SK-N-SH (cell line): ENCODE results near the gene MGST2.

Source experiments
- EP300 ChIP-seq, 2 experiments: IDR thresholded peaks; 2 replicates each; pipeline versions ENCODE4 v1.4.0 to v1.6.1; 2012; ENCODE audit warnings: borderline replicate concordance in 1 of 2, low read depth in 1 of 2, low read length in 1 of 2
- FOXM1 ChIP-seq: IDR thresholded peaks from 2 replicates; pipeline ENCODE4 v1.4.0; 2012; ENCODE audit warnings: low read depth, mild to moderate bottlenecking
- GABPA ChIP-seq: IDR thresholded peaks from 2 replicates; pipeline ENCODE4 v1.4.0; 2012; ENCODE audit warnings: low read depth, mild to moderate bottlenecking
- JUND ChIP-seq: IDR thresholded peaks from 2 replicates; pipeline ENCODE4 v1.4.0; 2012
- MEF2A ChIP-seq: IDR thresholded peaks from 2 replicates; pipeline ENCODE4 v1.4.0; 2012; ENCODE audit warnings: low read depth, borderline replicate concordance
- POLR2AphosphoS5 ChIP-seq: IDR thresholded peaks from 2 replicates; pipeline ENCODE4 v1.6.1; 2012; ENCODE audit warnings: low read depth, low read length
- RAD21 ChIP-seq: IDR thresholded peaks from 2 replicates; pipeline ENCODE4 v1.6.1; 2012; ENCODE audit warnings: mild to moderate bottlenecking, low read length
- RCOR1 ChIP-seq: fragments of 150-350 bp; IDR thresholded peaks from 2 replicates; pipeline ENCODE4 v1.6.1; 2017; ENCODE audit warnings: antibody characterized with exemption, low read length
- RFX5 ChIP-seq: IDR thresholded peaks from 2 replicates; pipeline ENCODE4 v1.6.1; 2012; ENCODE audit warnings: mild to moderate bottlenecking, improper control_type of control experiment, low read length
- TF ChIP-seq, protein P1 (sequence below): IDR thresholded peaks from 2 replicates; pipeline ENCODE4 v1.6.1; 2012; ENCODE audit warnings: mild to moderate bottlenecking, low read depth, low read length, moderate library complexity
- TF ChIP-seq, protein P2 (sequence below): fragments of 200-600 bp; sonication (generic); IDR thresholded peaks from 2 replicates; pipeline ENCODE4 v1.6.1; 2017; ENCODE audit warnings: antibody characterized with exemption, mild to moderate bottlenecking, moderate library complexity

DNA sequence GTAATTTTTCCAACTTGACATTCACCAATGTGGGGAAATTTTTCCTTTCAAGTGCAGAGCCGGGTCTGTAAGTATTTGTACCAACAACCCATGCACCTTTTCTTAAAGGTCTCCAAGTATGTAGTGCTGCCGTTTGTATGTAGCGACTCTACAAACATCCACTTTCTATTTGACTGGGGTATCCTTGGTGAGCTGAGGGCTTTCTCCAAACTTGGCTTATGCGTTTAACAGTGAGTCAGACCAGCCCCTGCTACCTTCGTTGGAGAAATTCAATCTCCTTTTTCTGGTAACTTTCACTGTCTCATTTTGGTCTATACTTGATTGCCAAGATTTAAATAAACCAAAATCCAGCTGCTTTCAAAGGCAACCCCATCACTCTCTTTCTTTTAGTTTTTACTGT is 34.9 kb downstream of the MGST2 start:
- TF ChIP-seq, protein P1, sequence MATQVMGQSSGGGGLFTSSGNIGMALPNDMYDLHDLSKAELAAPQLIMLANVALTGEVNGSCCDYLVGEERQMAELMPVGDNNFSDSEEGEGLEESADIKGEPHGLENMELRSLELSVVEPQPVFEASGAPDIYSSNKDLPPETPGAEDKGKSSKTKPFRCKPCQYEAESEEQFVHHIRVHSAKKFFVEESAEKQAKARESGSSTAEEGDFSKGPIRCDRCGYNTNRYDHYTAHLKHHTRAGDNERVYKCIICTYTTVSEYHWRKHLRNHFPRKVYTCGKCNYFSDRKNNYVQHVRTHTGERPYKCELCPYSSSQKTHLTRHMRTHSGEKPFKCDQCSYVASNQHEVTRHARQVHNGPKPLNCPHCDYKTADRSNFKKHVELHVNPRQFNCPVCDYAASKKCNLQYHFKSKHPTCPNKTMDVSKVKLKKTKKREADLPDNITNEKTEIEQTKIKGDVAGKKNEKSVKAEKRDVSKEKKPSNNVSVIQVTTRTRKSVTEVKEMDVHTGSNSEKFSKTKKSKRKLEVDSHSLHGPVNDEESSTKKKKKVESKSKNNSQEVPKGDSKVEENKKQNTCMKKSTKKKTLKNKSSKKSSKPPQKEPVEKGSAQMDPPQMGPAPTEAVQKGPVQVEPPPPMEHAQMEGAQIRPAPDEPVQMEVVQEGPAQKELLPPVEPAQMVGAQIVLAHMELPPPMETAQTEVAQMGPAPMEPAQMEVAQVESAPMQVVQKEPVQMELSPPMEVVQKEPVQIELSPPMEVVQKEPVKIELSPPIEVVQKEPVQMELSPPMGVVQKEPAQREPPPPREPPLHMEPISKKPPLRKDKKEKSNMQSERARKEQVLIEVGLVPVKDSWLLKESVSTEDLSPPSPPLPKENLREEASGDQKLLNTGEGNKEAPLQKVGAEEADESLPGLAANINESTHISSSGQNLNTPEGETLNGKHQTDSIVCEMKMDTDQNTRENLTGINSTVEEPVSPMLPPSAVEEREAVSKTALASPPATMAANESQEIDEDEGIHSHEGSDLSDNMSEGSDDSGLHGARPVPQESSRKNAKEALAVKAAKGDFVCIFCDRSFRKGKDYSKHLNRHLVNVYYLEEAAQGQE: no peak
- TF ChIP-seq, protein P2, sequence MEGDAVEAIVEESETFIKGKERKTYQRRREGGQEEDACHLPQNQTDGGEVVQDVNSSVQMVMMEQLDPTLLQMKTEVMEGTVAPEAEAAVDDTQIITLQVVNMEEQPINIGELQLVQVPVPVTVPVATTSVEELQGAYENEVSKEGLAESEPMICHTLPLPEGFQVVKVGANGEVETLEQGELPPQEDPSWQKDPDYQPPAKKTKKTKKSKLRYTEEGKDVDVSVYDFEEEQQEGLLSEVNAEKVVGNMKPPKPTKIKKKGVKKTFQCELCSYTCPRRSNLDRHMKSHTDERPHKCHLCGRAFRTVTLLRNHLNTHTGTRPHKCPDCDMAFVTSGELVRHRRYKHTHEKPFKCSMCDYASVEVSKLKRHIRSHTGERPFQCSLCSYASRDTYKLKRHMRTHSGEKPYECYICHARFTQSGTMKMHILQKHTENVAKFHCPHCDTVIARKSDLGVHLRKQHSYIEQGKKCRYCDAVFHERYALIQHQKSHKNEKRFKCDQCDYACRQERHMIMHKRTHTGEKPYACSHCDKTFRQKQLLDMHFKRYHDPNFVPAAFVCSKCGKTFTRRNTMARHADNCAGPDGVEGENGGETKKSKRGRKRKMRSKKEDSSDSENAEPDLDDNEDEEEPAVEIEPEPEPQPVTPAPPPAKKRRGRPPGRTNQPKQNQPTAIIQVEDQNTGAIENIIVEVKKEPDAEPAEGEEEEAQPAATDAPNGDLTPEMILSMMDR: no peak
- no peak for TF ChIP-seq GABPA
- no peak for TF ChIP-seq RCOR1
- TF ChIP-seq MEF2A: no peak
- TF ChIP-seq FOXM1: no peak
- no peak for TF ChIP-seq RAD21
- no peak for TF ChIP-seq RFX5
- no peak for TF ChIP-seq JUND
- TF ChIP-seq EP300 (IDR thresholded peaks at IDR 0.05; ENCODE audit: borderline replicate concordance in 1 of 2, low read depth in 1 of 2, low read length in 1 of 2): no peak
- no peak for TF ChIP-seq POLR2AphosphoS5
